GM20431 (cell line): ENCODE measurements around the gene GSTT2.

Source experiments
- in situ Hi-C: fragments of 300-500 bp; cut with MseI, MboI; formaldehyde crosslinking; loops from one replicate; pipeline ENCODE4 v1.15.0; 2020; ENCODE audit warnings: low sequenced_read_pairs; ENCODE audit not compliant: unreplicated experiment

The GSTT2 gene

DNA sequence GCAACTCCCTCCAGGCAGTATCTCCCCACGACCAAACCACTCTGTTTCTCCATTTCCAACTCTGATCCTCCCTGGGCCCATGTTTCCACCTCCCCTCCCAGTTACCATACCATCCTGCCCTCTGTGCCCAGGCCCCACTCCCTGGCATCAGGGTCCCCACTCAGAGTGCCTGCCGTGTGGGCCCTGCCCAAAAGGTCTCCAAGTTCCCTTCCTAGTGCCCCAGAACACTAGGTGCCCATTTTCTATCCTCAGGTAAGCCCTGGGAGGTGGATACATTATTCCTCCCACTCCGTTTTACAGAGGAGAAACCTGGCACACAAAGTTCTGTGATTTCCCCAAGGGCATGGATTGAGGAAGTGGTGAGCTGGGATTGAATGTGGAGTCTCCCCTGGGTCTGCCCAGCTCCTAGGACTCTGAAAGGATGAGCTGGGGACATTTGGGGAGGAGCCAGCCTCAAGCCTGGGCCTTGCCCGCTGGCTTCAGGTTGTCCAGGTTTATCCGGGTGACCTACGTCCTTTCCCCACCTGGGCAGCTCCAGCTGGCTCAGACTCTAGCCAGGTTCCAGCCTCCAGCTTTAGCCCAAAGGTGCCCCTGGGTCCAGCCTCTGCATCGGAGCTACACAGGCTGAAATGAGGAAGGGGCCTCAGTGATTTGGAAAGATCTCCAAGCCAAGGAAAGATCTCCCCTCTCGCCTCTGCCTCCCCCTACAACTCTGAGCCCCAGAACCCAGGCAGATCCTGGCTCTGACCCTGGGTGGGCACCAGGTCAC is 27.5 kb downstream of the GSTT2 start:
- in situ Hi-C loops, result loop anchor here (25.0 kb wide), 1 partner anchor 530 kb away; no protein-coding TSS in a partner anchor

DNA sequence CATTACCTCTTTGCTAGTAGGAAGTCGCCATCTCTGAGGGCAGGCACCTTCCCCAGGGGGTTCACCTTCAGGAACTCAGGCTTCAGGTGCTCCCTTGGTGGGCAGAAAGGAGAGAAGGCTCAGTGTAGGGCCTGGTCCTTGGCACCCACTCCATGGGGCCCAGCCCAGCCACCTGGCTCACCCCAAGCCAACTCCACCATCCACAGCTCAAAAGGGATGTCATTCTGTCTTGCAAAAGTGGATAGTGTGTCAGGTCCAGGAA is 28.0 kb downstream of the GSTT2 start:
- in situ Hi-C loops, result loop anchor here (25.0 kb wide), 1 partner anchor 529 kb away; no protein-coding TSS in a partner anchor

GRCh38 chr22:24008381-24009226 is 28.7 kb downstream of the GSTT2 start:
- in situ Hi-C loops, result loop anchor here (25.0 kb wide), 1 partner anchor 529 kb away; no protein-coding TSS in a partner anchor

- in situ Hi-C loops, result loop anchor here (25.0 kb wide), 1 partner anchor 528 kb away; no protein-coding TSS in a partner anchor
Measured at GRCh38 chr22:24009227-24010017, 29.5 kb downstream of the GSTT2 start.

DNA sequence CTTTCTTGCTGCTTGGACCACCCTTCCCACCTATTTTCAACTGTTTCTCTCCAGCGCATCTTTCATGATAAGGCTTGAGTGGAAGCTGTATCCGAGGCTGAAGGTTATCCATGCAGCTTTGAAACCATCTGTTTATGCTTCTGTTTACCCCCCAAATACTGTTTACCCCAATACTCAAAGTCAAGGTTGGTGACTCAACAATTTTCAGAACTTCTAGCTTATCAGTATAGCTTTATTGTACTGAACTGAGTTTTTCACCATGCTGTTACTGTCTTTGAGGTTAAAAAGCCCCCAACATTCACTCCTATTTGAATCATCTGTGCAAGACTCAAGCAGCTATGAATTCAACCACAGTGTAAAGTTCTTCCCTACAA is 30.1 kb downstream of the GSTT2 start:
- in situ Hi-C loops, result loop anchor here (25.0 kb wide), 1 partner anchor 527 kb away; no protein-coding TSS in a partner anchor

- in situ Hi-C loops, result loop anchor here (25.0 kb wide), 1 partner anchor 526 kb away; no protein-coding TSS in a partner anchor
Measured at GRCh38 chr22:24011735-24012068, 31.8 kb downstream of the GSTT2 start.

- in situ Hi-C loops, result loop anchor here (25.0 kb wide), 1 partner anchor 521 kb away; no protein-coding TSS in a partner anchor
Measured at GRCh38 chr22:24016156-24016555, 36.2 kb downstream of the GSTT2 start.

DNA sequence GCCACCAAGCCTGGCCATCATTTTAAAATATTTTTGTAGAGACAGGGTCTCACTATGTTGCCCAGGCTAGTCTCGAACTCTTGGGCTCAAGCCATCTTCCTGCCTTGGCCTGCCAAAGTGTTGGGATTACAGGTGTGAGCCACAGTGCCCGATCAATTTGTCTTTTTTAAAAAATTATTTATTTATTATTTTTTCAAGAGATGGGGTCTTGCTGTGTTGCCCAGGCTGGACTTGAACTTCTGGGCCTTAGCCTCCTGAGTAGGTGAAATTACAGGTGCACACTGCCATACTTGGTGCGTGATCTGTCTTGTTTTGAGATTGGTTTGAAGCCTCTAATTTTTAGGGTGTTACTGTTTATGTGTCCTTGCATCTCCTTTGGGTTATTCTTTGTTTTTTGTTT is 41.4 kb downstream of the GSTT2 start:
- in situ Hi-C loops, result loop anchor here (25.0 kb wide), 1 partner anchor 516 kb away; no protein-coding TSS in a partner anchor

DNA sequence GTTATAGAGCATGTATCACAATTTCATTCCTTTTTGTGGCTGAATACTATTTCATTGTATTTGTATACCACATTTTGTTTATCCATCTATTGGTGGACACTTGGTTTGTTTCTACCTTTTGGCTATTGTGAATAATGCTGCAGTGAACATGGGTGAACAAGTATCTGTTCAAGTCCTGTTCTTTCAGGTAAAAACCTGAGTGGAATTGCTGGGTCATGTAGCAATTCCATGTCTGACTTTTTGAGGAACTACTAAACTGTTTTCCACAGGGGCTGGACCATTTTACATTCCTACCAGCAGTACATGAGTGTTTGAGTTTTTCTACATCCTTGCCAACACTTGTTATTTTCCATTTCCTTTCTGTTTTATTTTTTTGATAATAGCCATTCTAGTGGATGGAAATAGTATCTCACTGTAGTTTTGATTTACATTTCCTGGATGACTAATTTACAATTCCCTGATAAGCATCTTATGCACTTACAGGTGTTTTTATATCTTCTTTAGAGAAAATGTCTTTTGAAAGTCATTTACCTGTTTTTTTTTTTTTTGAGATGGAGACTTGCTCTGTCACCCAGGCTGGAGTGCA is 43.4 kb downstream of the GSTT2 start:
- in situ Hi-C loops, result loop anchor here (25.0 kb wide), 1 partner anchor 514 kb away; no protein-coding TSS in a partner anchor

DNA sequence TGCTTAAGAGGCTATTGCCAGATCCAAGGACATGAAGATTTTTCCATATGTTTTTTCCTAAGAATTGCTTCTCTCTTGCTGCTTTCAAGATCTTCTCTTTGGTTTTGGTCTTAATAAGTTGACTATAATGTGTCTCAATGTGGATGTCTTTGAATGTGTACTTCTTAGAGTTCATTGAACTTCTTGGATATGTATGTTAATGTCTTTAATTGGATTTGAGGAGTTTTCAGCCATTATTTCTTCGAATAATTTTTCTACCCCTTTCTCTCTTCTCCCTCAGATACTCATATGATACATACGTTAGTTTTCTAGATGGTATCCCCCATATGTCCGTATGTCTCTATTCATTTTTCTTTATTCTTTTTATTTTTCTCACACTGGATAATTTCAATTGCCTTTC is 44.4 kb downstream of the GSTT2 start:
- in situ Hi-C loops, result loop anchor here (25.0 kb wide), 1 partner anchor 513 kb away; no protein-coding TSS in a partner anchor

DNA sequence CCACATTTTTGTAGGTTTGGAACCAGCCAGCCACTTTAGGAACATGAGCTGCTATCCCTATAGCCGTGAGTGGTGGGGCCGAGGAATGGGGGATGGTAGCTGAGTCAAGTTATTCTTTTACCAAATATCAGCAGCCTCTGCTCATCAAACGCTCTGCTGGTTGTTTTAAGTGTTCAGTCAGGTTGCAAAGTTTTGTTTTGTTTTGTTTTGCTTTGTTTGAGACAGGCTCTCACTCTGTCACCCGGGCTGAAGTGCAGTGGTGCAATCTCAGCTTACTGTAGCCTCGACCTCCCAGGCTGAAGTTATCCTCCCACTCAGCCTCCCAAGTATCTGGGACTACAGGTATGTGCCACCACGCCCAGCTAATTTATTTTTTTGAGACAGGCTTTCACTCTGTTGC is 45.5 kb downstream of the GSTT2 start:
- in situ Hi-C loops, result no loop called here

DNA sequence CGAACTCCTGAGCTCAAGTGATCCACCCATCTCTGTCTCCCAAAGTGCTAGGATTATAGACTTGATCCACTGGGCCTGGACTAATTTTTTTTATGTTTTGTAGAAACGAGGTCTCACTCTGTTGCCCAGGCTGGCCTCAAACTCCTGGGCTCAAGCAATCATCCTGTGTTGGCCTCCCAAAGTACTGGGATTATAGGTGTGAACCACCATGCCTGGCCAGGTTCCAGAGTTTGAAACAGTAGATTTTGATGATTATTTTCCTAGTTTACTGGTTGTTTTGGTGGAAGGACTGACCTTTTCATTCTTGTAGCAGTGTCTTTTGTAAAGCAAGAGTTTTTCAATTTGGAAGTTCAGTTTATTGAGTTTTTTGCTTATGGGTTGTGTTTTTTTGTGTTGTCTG is 46.1 kb downstream of the GSTT2 start:
- in situ Hi-C loops, result no loop called here

- in situ Hi-C loops, result no loop called here
Measured at GRCh38 chr22:24026733-24027132, 46.8 kb downstream of the GSTT2 start.

GRCh38 chr22:24027389-24027975 is 47.5 kb downstream of the GSTT2 start:
- in situ Hi-C loops, result no loop called here

- in situ Hi-C loops, result no loop called here
Measured at GRCh38 chr22:24027991-24028390, 48.1 kb downstream of the GSTT2 start.

DNA sequence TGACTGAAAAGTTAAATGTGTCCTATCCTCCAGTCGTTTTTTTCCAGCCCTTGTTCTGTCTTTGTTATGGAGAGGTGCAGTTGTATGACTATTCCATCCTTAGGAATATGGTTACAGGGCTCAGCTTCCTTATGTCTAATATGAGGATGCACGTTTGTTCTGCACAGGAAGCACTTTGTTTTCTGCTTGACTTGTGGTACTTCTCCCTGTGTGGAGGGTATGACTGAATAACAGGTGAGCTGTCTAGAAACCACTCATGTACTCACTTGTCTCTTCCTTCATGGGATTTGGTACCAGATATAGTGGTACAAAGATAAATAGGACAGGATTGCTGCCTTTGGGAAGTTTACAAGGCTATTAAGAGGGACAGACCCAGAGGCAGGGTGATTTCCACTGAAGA is 48.6 kb downstream of the GSTT2 start:
- in situ Hi-C loops, result no loop called here

GRCh38 chr22:24029304-24029703 is 49.4 kb downstream of the GSTT2 start:
- in situ Hi-C loops, result no loop called here

- in situ Hi-C loops, result no loop called here
Measured at GRCh38 chr22:24030186-24030702, 50.3 kb downstream of the GSTT2 start.
